ENCODE results near the gene WDR70. TPM values are rescaled to one million over a fixed set of nuclear protein-coding genes. Genes with fewer than 3 reads are reported as not detected.

Gene WDR70
- total and polyA plus RNA-seq, 4 donors, result 4.0 to 17.7 (median 14.5) TPM

- no peak for TF ChIP-seq REST (IDR thresholded peaks at IDR 0.05)
Measured at GRCh38 chr5:37601163-37601562, 222.0 kb downstream of the WDR70 start (continued).

- H3K27me3 ChIP-seq (ENCODE audit: control insufficient read depth in 4 of 4, insufficient read depth in 4 of 4, low read length in 3 of 4), result no peaks in the 10 kb centered on the region
- no peak overlapping the region for H3K4me3 ChIP-seq (ENCODE audit: low read depth in 1 of 3, low read length in 3 of 3)
- WGBS, result 96% methylated on average over 1 of the region's 1 CpG
- peaks cover 0 to 6% (median 1%) of the 10 kb centered on the region in 4 donors for H3K9me3 ChIP-seq (ENCODE audit: control insufficient read depth in 4 of 4, low read length in 3 of 4)
- DNase-seq (ENCODE audit: low spot score), result no peak
- no peak overlapping the region for H3K9ac ChIP-seq (ENCODE audit: low read depth in 1 of 2, low read length in 2 of 2)
- H3K36me3 ChIP-seq (ENCODE audit: control insufficient read depth in 4 of 4, insufficient read depth in 3 of 4, low read depth in 1 of 4, low read length in 3 of 4), result peaks cover 0 to 4% (median 2%) of the 10 kb centered on the region in 4 donors
- no peak overlapping the region for H3K27ac ChIP-seq (ENCODE audit: low read depth in 1 of 2, low read length in 2 of 2)
- no peak for TF ChIP-seq FOXA1 (IDR thresholded peaks at IDR 0.05)
- TF ChIP-seq RAD21 (IDR thresholded peaks at IDR 0.05), result no peak
- TF ChIP-seq ZBTB33 (IDR thresholded peaks at IDR 0.05), result no peak
- no peak for TF ChIP-seq SP1 (IDR thresholded peaks at IDR 0.05)
- TF ChIP-seq FOXA2 (IDR thresholded peaks at IDR 0.05), result no peak
- TF ChIP-seq RXRA (IDR thresholded peaks at IDR 0.05), result no peak
- TF ChIP-seq YY1 (IDR thresholded peaks at IDR 0.05), result no peak
- TF ChIP-seq NR2F2 (IDR thresholded peaks at IDR 0.05), result no peak
- TF ChIP-seq MAX (IDR thresholded peaks at IDR 0.05), result no peak
- H3K4me1 ChIP-seq (ENCODE audit: control insufficient read depth in 4 of 4, insufficient read depth in 4 of 4, low read length in 3 of 4), result no peaks in the 10 kb centered on the region
Measured at GRCh38 chr5:37603072-37603471, 224.0 kb downstream of the WDR70 start.

GRCh38 chr5:37604290-37604689 is 225.2 kb downstream of the WDR70 start:
- Histone ChIP-seq H3K27me3 (ENCODE audit: control insufficient read depth in 4 of 4, insufficient read depth in 4 of 4, low read length in 3 of 4) (no peaks in the 10 kb centered on the region), H3K36me3 (ENCODE audit: control insufficient read depth in 4 of 4, insufficient read depth in 3 of 4, low read depth in 1 of 4, low read length in 3 of 4) (peaks cover 0 to 4% (median 2%) of the 10 kb centered on the region in 4 donors), H3K27ac (ENCODE audit: low read depth in 1 of 2, low read length in 2 of 2) (no peak overlapping the region), H3K4me1 (ENCODE audit: control insufficient read depth in 4 of 4, insufficient read depth in 4 of 4, low read length in 3 of 4) (no peaks in the 10 kb centered on the region), H3K9me3 (ENCODE audit: control insufficient read depth in 4 of 4, low read length in 3 of 4) (peaks cover 0 to 6% (median 1%) of the 10 kb centered on the region in 4 donors), H3K4me3 (ENCODE audit: low read depth in 1 of 3, low read length in 3 of 3) (no peak overlapping the region), H3K9ac (ENCODE audit: low read depth in 1 of 2, low read length in 2 of 2) (no peak overlapping the region)
- 97% methylated on average over 1 of the region's 1 CpG for WGBS
- no peak for DNase-seq (ENCODE audit: low spot score)
- TF ChIP-seq GABPA (IDR thresholded peaks at IDR 0.05 in 1 of 2, conservative IDR thresholded peaks at IDR 0.05 in 1 of 2) (no peak), HNF4A (conservative IDR thresholded peaks at IDR 0.05) (no peak), YY1 (IDR thresholded peaks at IDR 0.05) (no peak), TAF1 (conservative IDR thresholded peaks at IDR 0.05) (no peak), CTCF (IDR thresholded peaks at IDR 0.05; ENCODE audit: low read depth, low read length, missing input control) (no peak), HNF4G (IDR thresholded peaks at IDR 0.05) (no peak), SP1 (IDR thresholded peaks at IDR 0.05) (no peak), FOXA1 (IDR thresholded peaks at IDR 0.05) (no peak), JUND (IDR thresholded peaks at IDR 0.05) (no peak), RXRA (IDR thresholded peaks at IDR 0.05) (no peak), ATF3 (IDR thresholded peaks at IDR 0.05) (no peak), ZBTB33 (IDR thresholded peaks at IDR 0.05) (no peak), EGR1 (IDR thresholded peaks at IDR 0.05; ENCODE audit: low read depth in 2 of 2) (no peak), NR2F2 (IDR thresholded peaks at IDR 0.05) (no peak), MAX (IDR thresholded peaks at IDR 0.05) (no peak)

All from liver (tissue), 9 donors.